HS-27A (cell line): ENCODE measurements around the gene DET1.
A peak's percentile ranks its signal among the peaks of the same experiment; 100 is the strongest.
"Not testable (repeated sequence)": the region's sequence is repeated elsewhere in the genome, so short reads cannot be mapped to it uniquely, and the experiment has no call there.

Experiments
- DNase-seq: peaks from one replicate; pipeline ENCODE4 v3.0.0-alpha.2; 2012; ENCODE audit warnings: low read depth, missing footprints

DET1 gene

DNA sequence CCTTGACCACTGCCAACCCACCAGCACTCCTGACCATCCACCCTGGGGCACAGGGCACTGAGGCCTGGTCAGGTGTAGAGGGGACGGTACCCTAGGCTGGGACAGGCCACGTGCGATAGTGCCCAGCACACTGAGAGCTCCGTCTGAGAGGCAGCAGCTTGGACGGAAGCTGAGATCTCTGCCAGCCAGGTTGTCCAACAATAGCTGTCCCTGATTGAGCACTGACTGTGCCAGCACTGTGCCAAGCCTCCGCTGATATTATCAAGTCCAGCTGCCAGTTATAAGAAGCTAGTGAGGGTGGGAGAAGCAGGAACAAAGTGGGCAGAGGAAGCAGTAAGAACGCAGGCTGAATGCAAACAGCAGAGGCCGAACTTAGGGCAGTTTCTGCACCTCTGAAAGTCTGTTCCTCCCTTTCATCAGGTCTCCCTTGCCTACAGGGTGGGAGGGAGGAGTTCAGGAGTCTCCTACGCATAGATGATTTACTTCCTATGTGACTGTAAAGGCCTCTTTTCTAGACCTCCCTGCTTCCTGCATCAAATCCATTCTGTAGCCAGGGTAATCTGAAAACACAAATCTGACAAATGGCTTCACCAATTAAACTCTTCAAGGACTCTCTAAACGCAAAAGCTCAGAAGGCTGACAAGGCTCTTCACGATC is 49.2 kb downstream of the DET1 start:
- no peak for DNase-seq

DNA sequence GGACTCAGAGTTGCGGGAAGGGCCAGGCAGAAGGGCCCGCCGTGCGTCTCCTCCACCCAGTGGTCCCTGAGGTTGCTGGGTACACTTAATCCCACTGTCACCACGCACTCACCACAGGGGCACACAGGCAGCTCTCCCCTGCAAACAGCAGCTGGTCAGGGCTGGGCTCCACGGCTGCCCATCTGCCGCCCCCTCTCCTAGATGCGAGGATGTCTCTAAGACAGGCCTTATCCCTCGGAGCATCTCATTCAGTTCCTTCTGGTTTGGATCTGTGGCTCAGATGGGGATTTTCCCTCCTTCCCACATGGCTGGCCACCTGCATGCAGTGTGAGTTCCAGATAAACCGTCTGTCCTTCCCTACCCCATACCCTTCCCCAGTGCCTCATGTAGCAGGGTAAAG is 52.6 kb downstream of the DET1 start:
- no peak for DNase-seq

DNA sequence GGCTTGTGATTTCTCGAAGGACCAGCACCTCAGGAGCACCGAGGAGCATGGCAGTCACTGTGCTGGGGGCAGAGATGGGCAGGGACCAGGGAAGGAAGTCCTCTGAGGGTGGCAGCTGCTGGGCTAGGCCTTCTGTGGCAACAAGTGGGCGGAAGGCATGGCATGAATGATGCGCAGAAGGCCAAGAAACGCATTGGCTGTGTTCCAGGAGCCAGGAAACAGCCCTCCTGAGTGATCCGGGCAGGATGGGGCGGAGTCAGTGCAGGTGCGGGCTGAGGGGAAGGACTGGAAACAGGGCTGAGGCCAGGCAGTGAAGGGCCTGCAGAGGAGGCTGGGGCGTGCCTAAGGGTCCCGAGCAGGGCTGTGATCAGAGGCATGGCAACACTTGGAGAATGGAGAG is 55.3 kb downstream of the DET1 start:
- DNase-seq, result no peak

DNA sequence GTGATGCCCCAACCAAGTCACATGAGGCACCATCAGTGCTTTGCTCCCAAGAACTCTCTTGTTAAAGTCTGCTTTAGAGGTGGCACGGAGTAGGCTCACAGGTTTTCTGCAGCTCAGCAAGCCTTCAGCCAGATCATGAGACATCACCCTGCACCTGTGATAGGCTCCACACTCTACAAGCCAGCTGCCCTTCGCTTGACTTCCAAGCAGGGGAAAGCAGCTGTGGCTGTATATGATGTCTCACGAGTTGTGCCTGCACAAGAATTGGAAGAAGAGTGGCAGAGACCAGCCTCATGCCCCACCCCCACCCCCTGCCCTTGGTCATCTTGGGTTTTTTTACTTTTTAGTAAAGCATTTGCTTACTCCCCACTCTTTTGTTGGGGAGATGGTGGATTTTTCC is 56.4 kb downstream of the DET1 start:
- no peak for DNase-seq

DNA sequence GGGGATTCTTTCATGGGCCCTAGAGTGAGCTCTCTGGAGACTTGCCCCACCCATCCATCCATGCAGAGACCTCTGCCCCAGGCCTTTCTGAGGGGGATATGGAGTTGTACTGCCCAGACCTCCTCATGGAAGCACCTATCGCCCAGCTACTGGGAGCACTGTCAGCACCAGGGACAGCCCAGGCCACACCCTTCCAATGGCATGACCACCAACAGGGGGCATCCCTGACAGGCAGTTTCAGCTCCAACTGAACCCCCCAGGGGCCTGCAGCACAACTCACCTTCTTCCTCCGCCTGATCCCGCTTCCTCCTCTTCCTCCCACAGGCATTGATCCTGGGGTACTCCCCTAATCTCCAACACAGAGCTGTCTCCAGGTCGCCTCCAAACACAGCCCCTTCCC is 57.2 kb downstream of the DET1 start:
- DNase-seq, result no peak

DNA sequence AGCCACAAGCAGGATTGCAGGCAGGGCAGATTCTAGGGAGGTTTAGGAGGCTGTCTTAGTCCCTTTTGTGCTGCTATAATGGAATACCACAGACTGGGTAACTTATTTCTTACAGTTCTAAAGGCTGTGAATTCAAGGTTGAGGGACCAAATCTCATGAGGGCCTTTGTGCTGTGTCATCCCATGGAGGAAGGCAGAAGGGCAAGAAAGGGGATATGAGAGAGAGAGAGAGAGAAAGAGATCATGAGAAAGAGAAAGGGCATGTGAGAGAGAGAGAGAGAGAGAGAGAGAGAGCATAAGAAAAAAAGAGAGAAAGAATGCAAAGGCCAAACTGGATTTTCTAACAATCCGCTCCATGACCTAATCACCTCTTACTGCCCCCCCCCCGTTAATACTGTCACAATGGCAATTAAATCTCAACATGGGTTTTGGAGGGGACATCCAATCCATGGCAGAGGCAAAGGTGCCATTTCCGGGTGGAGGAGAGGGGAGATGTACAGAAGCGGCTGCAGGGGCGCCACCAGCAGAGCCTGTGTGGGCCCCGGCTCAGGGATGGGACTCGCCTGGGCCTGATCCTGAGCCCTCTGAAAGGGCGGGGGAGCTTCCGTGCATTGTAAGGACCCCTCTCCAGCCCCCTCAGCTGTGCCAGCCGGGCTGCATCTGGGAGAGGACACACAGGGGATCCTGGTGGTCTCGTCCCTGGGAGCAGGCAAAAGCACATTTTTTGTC is 58.5 kb downstream of the DET1 start:
- no peak for DNase-seq

DNA sequence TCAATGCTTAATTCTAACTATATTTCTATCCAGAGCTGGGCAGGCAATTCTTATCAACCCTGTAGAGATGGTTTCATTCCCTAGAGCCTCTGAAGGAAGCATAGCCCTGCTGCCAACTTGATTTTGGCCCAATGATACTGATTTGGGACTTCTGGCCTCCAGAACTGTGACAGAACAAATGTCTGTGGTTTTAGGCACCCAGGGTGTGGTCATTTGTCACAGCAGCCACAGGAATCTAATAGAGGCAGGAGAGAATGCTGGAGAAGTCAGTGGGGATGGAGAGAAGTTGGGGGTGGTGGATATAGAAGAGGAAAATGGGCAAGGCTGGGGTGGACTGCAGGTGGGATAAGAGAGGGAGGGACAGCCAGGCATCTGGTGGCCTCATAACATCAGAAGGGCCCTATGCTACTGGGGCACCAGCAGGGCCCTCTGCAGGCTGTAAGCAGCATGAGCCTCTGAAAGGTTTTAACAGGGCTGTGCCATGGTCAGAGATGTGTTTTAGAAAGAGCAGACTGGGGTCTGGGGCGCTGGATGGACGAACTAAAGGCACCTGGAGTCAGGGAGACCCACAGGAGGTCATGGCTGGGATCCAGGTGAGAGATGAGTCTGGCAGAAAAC is 59.2 kb downstream of the DET1 start:
- DNase-seq, result peak; percentile 34

DNA sequence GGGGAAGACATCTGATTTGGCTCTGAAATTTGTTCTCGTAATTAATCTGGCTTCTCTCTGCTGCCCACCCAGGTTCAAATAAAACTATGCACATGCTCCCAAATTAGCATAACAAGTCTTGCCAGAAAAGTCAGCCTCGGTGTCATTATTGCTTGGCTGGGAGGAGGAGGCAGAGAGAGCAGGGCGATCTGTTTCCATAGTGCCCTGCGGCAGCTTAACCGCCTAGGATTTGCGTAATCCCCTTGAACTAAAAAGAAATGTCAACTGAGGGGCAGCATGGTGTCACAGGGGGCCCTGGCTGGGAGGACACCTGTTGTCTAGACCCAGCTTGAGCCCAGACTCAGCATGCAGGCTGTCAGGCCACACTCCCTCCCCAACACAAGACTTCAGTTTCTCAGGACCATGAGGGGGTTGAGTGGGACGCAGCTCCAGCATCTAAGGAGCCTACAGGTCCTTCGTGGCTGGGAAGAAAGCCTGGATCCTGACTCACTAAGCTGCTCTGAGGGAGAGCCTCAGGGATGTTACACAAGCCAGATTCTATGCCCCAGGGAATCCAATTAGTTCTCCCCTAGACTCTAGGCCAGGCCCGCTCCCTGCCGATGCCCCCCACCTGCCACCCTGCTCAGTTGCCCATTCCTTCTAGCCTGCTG is 61.7 kb downstream of the DET1 start:
- no peak for DNase-seq

DNA sequence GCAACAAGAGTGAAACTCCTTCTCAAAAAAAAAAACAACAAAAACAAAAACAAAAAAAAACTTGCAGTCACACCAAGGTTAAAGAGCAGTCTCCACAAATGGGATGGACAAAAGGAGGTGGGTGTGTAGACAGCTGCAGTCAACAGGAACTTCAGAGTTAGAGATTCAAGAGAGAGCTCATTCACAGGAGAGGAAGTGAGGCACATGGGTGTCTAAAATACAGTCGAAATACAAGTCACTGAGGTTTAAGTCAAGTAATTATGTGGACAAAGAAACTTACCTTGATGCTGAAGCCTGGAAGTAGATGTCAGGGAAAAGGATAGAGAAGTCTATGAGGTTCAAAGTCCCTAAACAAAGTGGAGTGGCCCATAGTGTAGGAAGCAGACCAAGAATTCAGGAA is 64.2 kb downstream of the DET1 start:
- DNase-seq, result no peak

DNA sequence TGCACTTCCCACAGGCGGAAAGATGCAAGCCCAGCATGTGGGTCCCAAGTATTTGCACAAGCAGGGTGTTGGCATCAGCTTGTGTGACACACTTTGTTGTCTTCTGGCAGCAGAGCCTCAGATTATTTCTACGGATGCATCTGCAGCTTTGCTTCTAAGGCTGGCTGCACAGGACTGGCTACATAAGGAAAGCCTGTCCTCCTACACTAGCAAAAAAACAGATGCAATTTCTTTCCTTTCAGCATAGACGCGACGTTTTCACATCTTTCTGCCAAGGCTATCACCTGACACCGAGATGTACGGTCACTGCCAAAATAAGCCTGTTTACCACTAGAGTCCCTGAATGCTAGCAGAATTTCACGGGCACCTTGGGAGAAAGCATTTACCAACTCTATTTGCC is 65.5 kb downstream of the DET1 start:
- DNase-seq, result no peak

DNA sequence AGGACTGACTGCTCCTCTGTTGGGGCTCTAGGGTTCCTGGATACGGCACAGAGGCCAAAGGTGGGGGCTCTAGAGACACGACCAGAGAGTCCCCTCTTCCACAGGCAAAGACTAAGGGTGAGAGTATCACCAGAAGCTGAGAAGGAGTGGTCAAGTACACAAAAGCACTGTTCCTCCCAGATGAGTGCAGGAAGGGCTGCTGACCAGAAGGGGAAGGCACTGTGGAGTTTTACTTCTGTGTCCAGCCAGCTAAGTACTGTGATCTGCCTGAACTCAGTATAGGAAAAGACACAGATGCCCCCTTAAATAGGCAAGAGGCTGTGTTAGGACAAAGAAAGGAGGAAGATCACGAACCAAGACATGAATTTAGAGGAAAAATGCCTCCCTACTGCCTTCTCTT is 67.3 kb downstream of the DET1 start:
- no peak for DNase-seq

DNA sequence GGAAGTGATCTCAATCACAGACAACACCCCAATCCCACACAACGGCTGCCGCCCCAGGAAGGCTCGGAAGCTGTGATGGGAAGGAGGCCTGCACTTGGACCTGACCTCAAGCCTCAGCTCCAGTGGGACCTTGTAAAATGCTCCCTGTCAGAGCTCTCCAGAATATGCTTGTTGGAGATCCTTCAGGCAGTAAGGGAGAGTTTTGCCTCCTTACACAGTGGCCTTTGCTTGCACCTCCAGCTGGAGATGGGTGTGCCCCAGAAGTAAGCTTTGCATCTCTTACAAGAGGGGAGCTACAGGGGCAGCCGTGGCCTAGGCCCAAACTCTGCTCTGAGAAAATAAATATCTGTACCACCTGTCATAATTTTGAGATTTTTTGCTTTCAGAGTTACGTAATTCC is 68.6 kb downstream of the DET1 start:
- DNase-seq, result no peak

DNA sequence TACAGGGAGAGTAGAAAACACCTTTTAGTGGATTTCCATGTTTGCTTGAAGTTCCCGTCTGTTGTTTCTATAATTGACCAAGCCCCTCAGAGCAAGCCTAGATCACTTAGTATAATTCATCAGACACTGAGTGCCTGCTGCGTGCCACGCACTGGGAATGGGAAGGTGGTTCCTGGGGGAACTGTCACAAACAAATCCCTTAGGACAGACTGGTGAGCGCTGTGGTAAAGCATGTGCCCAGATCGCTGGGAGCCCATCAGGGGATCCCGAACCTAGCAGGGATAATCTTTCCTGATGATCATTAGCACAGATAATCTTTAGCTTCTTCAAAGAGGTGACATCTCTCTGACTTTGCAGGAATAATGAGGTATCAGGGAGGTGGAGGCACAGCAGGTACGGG is 69.4 kb downstream of the DET1 start:
- DNase-seq, result no peak

DNA sequence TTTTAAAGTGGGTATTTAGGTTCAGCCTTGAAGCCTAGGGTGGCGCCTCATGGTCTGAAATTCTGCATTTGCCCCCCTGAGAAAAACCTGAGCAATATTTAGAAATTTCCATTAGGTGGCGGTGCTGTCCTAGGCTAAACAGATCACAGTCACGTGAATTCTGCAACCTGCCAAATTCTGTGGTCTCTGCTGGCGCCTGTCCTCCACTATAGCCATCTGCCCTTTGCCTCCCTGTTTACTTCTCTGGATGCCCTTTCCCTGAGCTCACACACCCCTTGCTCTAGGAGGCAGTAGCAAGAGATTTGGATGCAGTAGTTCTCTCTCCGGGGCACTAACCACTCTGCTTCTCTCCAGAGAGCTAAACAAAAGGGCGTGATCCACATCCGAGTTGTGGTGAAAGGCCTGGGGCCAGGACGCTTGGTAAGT is 69.8 kb downstream of the DET1 start:
- no peak for DNase-seq

DNA sequence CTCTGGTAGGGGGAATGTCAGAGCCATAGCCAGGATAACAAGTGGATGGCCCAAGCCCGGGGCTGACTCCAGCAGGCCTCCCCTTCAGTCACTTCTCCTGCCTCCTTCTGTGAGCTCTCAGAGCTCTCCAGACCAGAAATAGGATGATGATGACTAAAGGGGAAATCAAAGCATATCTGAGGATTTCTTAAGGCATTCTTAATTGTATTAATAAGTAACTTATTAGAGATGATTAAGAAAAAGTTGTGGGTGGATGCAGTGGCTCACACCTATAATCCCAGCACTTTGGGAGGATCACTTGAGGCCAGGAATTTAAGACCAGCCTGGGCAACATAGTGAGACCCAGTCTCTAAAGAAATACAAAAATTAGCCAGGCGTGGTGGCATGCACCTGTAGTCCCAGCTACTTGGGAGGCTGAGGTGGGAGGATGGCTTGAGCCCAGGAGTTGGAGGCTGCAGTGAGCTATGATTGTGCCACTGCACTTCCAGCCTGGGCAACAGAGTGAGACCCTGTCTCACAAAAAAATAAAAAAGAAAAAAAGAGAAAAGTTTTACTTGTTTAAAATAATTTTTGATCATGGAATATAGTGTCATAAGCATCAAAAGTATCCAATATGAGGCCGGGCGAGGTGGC is 72.7 kb downstream of the DET1 start:
- DNase-seq, result not testable (repeated sequence)

DNA sequence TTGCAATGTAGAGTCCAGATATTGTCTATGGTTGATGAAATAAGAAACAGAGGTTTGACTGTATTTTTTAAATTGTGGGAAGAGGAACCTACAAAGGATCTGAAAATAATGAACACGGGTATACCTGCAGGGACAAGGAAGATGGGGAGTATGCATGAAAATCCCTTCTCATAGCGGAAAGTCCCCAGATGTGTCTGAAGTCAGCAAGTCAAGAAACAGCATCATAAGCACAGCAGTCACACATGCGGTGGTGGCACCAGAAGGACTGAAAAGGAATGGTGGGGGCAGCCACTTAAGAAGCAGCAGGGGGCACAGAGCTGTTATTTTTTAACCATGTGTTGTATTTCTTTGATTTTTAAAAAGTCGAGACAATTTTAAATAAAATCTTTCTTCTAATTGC is 74.3 kb downstream of the DET1 start:
- DNase-seq, result no peak

DNA sequence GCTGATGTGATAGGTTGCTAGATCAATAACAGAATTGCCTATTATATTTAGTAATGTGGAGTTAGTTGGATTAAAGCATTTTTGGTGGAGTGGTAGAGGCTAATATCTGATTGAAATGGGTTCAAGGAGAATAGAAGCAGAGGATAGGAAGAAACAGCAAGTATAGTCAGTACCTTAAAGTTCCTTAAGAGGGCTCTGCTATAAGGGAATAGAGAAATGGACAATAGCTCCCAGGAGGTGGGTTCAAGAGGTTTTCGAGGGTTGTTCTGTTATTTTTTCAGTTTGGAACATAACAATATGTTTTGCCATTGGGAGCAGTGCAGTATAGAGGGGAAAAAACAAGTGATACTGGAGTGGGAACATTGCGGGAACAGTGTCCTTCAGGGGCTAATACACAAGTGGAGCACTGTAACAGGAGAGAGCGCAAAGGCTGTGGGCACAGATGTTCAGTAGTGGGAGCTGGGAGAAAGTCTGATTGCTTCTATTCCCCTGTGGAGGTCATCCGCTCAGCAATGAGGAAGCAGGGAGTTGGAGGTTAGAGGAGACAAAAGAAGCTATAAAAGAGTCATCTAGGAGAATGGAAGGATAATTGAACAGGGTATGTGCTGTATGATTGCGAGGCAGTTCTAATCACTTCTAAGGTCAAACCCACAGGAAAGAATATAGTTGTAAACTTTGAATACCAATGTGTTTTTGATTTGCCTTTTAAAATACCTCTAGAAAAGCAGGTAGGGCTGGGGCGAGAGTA is 75.7 kb downstream of the DET1 start:
- DNase-seq, result no peak

DNA sequence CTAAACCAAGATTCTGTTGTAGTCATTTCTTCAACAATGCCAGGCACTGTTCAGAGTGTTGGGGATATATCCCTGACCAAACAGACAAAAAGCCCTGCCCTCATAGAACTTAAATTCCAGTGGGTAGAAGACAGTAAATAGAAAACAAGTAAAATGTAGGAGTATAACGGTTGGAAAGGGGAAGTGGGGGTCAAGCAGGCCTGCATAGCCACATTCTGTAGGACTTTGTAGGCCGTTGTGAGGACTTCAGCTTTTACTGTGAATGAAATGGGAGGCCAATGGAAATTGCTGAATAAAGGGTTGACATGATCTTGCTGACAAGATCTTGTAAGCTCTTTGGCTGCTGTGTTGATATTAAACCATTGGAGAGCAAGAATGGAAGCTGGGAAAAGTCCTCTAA is 77.2 kb downstream of the DET1 start:
- no peak for DNase-seq

DNA sequence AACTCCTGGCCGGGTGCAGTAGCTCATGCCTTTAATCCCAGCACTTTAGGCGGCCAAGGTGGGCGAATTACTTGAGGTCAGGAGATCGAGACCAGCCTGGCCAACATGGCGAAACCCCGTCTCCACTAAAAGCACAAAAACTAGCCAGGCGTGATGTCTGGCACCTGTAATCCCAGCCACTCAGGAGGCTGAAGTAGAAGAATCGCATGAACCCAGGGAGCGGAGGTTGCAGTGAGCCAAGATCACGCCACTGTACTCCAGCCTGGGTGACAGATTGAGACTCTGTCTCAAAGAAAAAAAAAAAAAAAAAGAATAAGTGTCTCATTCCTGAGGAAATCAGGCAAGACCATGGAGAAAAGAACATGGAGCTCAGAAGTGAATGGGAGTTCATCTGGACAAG is 77.8 kb downstream of the DET1 start:
- DNase-seq, result not testable (repeated sequence)

DNA sequence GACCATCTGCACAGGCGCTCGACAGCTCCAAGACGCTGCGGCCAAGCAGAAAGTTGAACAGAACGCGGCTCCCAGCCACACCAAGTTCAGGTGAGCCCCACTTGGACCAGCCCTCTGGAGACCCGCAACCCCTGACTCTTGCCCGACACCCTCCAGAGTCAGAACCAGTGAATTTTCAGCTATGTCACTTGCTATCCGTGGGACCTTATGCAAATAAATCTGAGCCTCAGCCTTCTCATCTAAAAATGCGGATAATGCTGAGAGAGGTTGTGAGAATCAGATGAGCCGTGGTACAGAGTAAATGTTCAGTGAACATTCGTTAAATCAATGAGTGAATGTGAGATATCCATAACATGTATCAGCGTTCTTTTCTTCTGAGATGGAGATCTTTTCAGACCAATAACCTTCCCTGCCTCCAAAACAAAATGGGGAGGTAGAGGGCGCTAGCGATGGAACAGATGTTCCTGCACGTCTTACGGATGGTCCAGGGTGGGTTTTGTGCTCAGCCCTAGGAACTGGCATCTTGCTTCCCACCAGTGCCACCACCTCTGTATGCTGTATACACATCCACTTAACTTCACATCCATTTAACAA is 78.4 kb downstream of the DET1 start:
- no peak for DNase-seq
